ENCODE data around the gene MPLKIP. TPM values are rescaled to one million over a fixed set of nuclear protein-coding genes. Genes with fewer than 3 reads are reported as not detected.
"Not testable (repeated sequence)": the region's sequence is repeated elsewhere in the genome, so short reads cannot be mapped to it uniquely, and the experiment has no call there.

The MPLKIP gene
- total RNA-seq, 2 experiments from 2014 or later, result 34.6 to 34.7 TPM

- POLR2A ChIA-PET, result no interaction called here
- CTCF ChIA-PET, result interaction anchor here (1.5 kb wide), 1 partner anchor 15 kb away, joined by 4 read pairs; the partner anchor contains the start of gene MPLKIP
- intact Hi-C loops (cut with micrococcal nuclease), result no loop called here
- no peak for DNase-seq
- Mint-ChIP-seq H3K9me3 (no peaks in the 10 kb centered on the region), H3K27ac (no peak overlapping the region), H3K27me3 (peaks cover 14% of the 10 kb centered on the region), H3K4me3 (no peak overlapping the region), H3K4me1 (ENCODE audit: low read depth) (no peaks in the 10 kb centered on the region), H3K36me3 (no peaks in the 10 kb centered on the region)
These were observed 14.2 kb upstream of the MPLKIP start for GRCh38 chr7:40148671-40149070.

GRCh38 chr7:40148247-40148580 is 13.8 kb upstream of the MPLKIP start:
- DNase-seq; H3K4me1 Mint-ChIP-seq (ENCODE audit: low read depth); H3K36me3 Mint-ChIP-seq; intact Hi-C loops (cut with micrococcal nuclease); H3K4me3 Mint-ChIP-seq; POLR2A ChIA-PET; H3K27ac Mint-ChIP-seq; H3K9me3 Mint-ChIP-seq; CTCF ChIA-PET: not testable (repeated sequence)
- H3K27me3 Mint-ChIP-seq, result peaks cover 17% of the 10 kb centered on the region

DNA sequence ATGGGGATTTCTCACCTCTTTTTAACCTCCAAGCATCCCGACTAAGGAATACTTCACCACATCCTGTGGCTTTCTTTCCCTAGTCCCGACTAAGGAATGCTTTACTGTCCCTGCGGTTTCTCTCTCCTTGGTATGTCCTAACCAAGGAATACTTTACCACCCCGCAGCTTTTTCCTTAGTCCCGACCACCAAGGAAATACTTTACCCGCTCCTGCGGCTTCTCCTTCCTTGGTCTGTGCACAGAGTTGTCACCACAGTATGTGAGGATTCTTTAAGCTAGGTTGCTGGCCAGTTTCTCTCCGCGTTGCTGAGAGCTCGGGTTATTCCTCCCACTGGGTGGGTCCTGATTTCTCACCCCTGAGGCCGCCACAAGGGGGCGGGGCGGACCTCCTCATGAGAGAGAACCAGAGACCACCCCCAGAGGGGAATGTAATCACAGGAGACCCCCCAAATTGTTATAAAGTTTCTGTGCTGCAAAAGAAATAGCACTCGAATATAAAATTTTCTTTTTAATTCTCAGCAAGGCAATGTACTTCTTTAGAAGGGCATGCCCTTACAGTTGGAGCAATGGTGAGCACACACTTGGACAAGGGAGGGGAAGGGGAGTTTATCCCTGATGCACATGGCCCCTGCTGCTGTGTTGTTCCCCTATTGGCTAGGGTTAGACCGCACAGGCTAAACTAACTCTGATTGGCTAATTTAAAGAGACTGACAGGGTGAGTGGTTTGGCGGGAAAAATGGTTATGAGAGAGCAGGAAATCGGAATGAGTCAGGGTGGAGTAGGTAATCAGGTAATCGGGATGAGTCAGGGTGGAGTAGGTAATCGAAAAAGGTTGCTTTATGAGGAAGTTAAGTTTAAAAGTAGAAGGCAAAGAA is 13.2 kb upstream of the MPLKIP start:
- Mint-ChIP-seq H3K9me3 (no peaks in the 10 kb centered on the region), H3K4me3 (no peak overlapping the region), H3K36me3 (no peaks in the 10 kb centered on the region), H3K27me3 (peaks cover 17% of the 10 kb centered on the region), H3K27ac (no peak overlapping the region), H3K4me1 (ENCODE audit: low read depth) (no peaks in the 10 kb centered on the region)
- POLR2A ChIA-PET, result no interaction called here
- DNase-seq, result no peak
- intact Hi-C loops (cut with micrococcal nuclease), result no loop called here
- CTCF ChIA-PET, result no interaction called here

- H3K4me1 Mint-ChIP-seq (ENCODE audit: low read depth); DNase-seq; CTCF ChIA-PET; POLR2A ChIA-PET; intact Hi-C loops (cut with micrococcal nuclease); H3K4me3 Mint-ChIP-seq; H3K27ac Mint-ChIP-seq; H3K9me3 Mint-ChIP-seq; H3K36me3 Mint-ChIP-seq: not testable (repeated sequence)
- peaks cover 17% of the 10 kb centered on the region for H3K27me3 Mint-ChIP-seq
These were observed 11.2 kb upstream of the MPLKIP start for GRCh38 chr7:40145596-40146130.

- H3K4me3 Mint-ChIP-seq; H3K9me3 Mint-ChIP-seq; H3K4me1 Mint-ChIP-seq (ENCODE audit: low read depth); POLR2A ChIA-PET; H3K27ac Mint-ChIP-seq; H3K36me3 Mint-ChIP-seq; CTCF ChIA-PET; DNase-seq; intact Hi-C loops (cut with micrococcal nuclease): not testable (repeated sequence)
- peaks cover 10% of the 10 kb centered on the region for H3K27me3 Mint-ChIP-seq
These were observed 7.5 kb upstream of the MPLKIP start for GRCh38 chr7:40141916-40142315.

DNA sequence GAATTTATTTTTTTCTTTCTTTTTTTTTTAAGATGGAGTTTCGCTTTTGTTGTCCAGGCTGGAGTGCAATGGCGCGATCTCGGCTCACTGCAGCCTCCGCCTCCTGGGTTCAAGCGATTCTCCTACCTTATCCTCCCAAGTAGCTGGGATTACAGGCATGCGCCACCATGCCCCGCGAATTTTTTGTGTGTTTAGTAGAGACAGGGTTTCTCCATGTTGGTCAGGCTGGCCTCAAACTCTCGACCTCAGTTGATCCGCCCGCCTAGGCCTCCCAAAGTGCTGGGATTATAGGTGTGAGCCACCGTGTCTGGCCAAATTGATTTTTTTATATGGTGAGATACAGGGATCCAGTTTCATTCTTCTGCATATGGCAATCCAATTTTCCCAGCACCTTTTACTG is 5.5 kb upstream of the MPLKIP start:
- POLR2A ChIA-PET; H3K36me3 Mint-ChIP-seq; H3K4me3 Mint-ChIP-seq; intact Hi-C loops (cut with micrococcal nuclease); H3K4me1 Mint-ChIP-seq (ENCODE audit: low read depth); H3K9me3 Mint-ChIP-seq; CTCF ChIA-PET; H3K27ac Mint-ChIP-seq; DNase-seq: not testable (repeated sequence)
- peaks cover 12% of the 10 kb centered on the region for H3K27me3 Mint-ChIP-seq

DNA sequence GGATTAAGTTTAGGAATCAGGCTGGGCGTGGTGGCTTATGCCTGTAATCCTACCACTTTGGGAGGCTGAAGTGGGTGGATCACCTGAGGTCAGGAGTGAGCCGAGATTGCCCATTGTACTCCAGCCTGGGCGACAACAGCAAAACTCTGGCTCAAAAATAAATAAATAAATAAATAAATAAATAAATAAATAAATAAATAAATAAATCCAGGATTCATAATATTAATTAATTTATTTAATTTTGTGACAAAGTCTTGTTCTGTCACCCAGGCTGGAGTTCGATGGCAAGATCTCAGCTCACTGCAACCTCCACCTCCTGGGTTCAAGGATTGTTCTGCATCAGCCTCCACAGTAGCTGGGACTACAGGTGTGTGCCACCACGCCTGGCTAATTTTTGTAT is 4.6 kb upstream of the MPLKIP start:
- peaks cover 3% of the 10 kb centered on the region for H3K4me1 Mint-ChIP-seq (ENCODE audit: low read depth)
- no peaks in the 10 kb centered on the region for H3K36me3 Mint-ChIP-seq
- DNase-seq, result no peak
- POLR2A ChIA-PET, result no interaction called here
- intact Hi-C loops (cut with micrococcal nuclease), result no loop called here
- H3K27ac Mint-ChIP-seq, result no peak overlapping the region
- CTCF ChIA-PET, result no interaction called here
- H3K9me3 Mint-ChIP-seq, result no peaks in the 10 kb centered on the region
- no peak overlapping the region for H3K4me3 Mint-ChIP-seq
- peaks cover 10% of the 10 kb centered on the region for H3K27me3 Mint-ChIP-seq

GRCh38 chr7:40137563-40137962 is 3.1 kb upstream of the MPLKIP start:
- Mint-ChIP-seq H3K36me3 (no peaks in the 10 kb centered on the region), H3K4me1 (ENCODE audit: low read depth) (peaks cover 11% of the 10 kb centered on the region), H3K27ac (no peak overlapping the region), H3K9me3 (no peaks in the 10 kb centered on the region), H3K27me3 (peaks cover 6% of the 10 kb centered on the region), H3K4me3 (no peak overlapping the region)
- ChIA-PET CTCF (no interaction called here), POLR2A (no interaction called here)
- no peak for DNase-seq
- intact Hi-C loops (cut with micrococcal nuclease), result no loop called here

DNA sequence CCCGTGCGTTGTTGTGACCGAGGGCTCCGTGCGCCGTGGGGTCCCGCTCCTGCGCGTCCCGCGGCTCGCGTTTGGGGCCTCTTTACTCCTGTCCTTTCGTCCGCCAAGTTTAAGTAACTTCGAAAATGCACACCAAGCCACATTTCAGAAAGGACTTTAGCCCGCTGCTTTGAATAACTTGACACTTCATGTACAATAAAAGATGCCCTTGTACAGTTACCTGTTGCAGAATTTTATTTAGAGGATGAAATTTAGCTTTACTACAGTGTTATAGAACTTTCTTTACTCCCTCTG is 842 bp upstream of the MPLKIP start:
- peaks cover 6% of the 10 kb centered on the region for H3K27me3 Mint-ChIP-seq

DNA sequence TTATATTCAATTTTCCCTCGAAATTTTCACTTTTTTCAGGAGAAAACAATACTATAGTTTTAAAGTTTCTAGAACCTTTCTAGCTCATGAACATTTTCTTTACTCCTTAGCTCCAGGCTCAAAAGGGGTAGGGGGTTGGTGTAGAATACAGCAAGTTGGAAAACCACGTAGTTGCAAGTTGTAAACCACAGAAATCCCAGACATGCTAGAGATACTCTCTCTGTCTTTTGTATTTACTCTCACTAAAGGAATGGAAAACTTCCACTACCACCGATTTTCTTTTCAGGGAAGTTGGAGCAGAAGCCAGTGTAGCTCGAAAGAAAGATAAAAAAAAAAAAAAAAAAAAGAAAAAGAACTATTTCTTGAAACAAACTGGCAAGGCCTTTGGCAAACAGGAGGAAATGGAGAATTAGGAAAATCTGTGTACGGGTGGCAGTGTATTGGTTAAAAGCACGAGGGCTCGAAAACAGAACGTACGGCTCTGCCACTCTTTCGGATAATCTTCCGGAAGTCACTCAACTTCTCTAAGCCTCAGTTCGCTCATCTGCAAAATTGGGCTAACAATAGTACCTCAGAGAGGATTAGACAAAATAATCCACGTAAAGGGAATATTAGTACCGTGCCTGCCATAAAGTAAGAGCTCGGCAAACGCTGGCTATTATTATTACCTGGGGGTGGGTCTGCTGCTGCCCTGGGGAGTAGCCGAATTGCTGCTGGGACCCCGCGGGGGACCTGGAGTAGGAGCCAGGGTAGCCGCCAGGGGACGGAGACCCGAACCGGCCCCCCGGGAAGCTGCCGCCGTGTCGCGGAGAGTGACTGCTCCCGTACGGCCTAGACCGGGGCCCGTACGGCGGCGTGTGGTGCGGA is 628 bp downstream of the MPLKIP start:
- peaks cover 26% of the 10 kb centered on the region for H3K4me1 Mint-ChIP-seq (ENCODE audit: low read depth)
- ChIA-PET POLR2A (interaction anchor here (0.6 to 1.6 kb wide), 6 partner anchors 10 to 1225 kb away, joined by 3 to 6 read pairs (median 4); partner anchors contain the start of genes CDK13 and VPS41), CTCF (interaction anchor here (0.8 to 2.8 kb wide), 11 partner anchors 8 to 553 kb away, joined by 3 to 17 read pairs (median 4); partner anchors contain the start of gene CDK13)
- intact Hi-C loops (cut with micrococcal nuclease), result loop anchor here (1.0 to 5.0 kb wide), 7 partner anchors 154 to 1226 kb away; partner anchors contain the start of genes RALA, VPS41 and YAE1
- H3K9me3 Mint-ChIP-seq, result no peaks in the 10 kb centered on the region
- peaks cover 3% of the 10 kb centered on the region for H3K27me3 Mint-ChIP-seq
- peaks cover 5% of the 10 kb centered on the region for H3K36me3 Mint-ChIP-seq
- H3K27ac Mint-ChIP-seq, result peak overlapping the region; percentile 97
- peak overlapping the region; percentile 92 for H3K4me3 Mint-ChIP-seq
- no peak for DNase-seq

More for the DNA sequence above, 842 bp upstream of the MPLKIP start:
- Mint-ChIP-seq H3K9me3 (no peaks in the 10 kb centered on the region), H3K4me3 (peak overlapping the region; percentile 63), H3K36me3 (peaks cover 5% of the 10 kb centered on the region), H3K27ac (no peak overlapping the region), H3K4me1 (ENCODE audit: low read depth) (peaks cover 22% of the 10 kb centered on the region)
- intact Hi-C loops (cut with micrococcal nuclease), result no loop called here
- no peak for DNase-seq
- CTCF ChIA-PET, result interaction anchor here (0.9 to 2.8 kb wide), 8 partner anchors 10 to 555 kb away, joined by 3 to 17 read pairs (median 4); no protein-coding TSS in a partner anchor
- POLR2A ChIA-PET, result interaction anchor here (0.6 to 1.5 kb wide), 6 partner anchors 23 to 555 kb away, joined by 3 to 6 read pairs (median 3); partner anchors contain the start of gene CDK13

DNA sequence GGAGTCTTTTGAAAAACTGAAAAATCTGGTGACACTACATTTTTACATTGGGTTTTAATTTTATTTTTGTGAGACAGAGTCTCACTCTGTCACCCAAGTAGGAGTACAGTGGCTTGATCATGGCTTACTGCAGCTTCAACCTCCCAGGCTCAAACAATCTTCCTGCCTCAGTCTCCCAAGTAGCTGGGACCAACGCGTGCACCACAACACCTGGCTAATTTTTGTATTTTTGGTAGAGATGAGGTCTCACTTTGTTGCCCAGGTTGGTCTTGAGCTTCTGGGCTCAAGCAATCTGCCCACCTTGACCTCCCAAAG is 11.5 kb downstream of the MPLKIP start:
- Mint-ChIP-seq H3K4me3 (no peak overlapping the region), H3K4me1 (ENCODE audit: low read depth) (peaks cover 1% of the 10 kb centered on the region), H3K27ac (no peak overlapping the region), H3K36me3 (peaks cover 4% of the 10 kb centered on the region), H3K9me3 (no peaks in the 10 kb centered on the region), H3K27me3 (no peaks in the 10 kb centered on the region)
- no peak for DNase-seq
- intact Hi-C loops (cut with micrococcal nuclease), result no loop called here
- POLR2A ChIA-PET, result no interaction called here
- CTCF ChIA-PET, result interaction anchor here (0.6 kb wide), 1 partner anchor 14 kb away, joined by 3 read pairs; no protein-coding TSS in a partner anchor

Data from activated CD4-positive, alpha-beta memory T cell treated with anti-CD3 and anti-CD28 coated beads for 36 hours (primary cell).